ENCODE measurements around the gene HERC5. TPM values are rescaled to one million over a fixed set of nuclear protein-coding genes. Genes with fewer than 3 reads are reported as not detected.

The HERC5 gene
- total RNA-seq, 1 donor from 2014 or later = 21.2 TPM

DNA sequence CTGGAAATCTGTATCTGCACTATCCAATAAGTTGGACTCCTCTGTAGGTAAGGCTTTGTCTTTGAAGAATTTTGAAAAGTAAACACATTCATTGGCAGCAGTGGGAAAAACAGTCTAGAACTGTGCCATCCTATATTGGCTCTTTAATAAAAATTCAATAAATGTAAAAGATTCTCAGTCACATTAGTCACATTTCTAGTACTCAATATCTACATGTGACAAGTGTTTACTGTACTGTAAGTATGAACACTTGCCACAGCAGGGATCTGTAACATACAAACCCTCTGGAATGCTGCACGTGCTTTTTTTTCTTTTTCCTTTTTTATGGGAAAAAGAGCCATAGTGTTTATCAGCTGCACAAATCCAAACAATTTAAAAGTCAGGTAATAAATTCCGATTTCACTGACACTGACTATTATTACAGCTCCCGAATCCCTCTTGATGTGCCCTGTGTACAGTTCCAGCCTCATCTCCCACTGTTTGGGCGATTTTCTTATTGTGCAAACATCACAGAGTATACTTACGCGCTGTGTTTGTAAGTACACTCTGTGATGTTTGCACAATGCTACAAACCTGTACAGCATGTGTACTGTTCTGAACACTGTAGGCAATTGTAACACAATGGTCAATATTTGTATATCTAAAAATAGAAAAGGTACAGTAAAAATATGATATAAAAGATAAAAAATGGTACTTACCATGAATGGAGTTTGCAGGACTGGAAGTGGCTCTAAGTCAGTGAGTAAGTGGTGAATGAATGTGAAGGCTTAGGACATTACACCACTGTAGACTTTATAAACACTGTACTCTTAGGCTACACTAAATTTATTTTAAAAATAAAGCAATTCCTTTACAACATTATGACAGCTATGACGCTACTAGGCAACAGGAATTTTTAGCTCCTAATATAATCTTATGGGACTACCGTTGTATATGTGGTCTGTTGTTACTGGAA is 57.9 kb downstream of the HERC5 start:
- no peak for DNase-seq (ENCODE audit: low spot score)
- H3K27me3 Mint-ChIP-seq (ENCODE audit: insufficient read depth) = no peaks in the 10 kb centered on the region
- H3K27ac Mint-ChIP-seq = no peak overlapping the region
- H3K36me3 Mint-ChIP-seq (ENCODE audit: low read depth) = no peaks in the 10 kb centered on the region
- H3K9me3 Mint-ChIP-seq = no peaks in the 10 kb centered on the region
- no peaks in the 10 kb centered on the region for H3K4me1 Mint-ChIP-seq (ENCODE audit: low read depth)
- intact Hi-C loops (cut with micrococcal nuclease) = loop anchor here (1.0 to 5.0 kb wide), 5 partner anchors 58 to 663 kb away; partner anchors contain the start of gene HERC5
- H3K4me3 Mint-ChIP-seq = no peak overlapping the region

DNA sequence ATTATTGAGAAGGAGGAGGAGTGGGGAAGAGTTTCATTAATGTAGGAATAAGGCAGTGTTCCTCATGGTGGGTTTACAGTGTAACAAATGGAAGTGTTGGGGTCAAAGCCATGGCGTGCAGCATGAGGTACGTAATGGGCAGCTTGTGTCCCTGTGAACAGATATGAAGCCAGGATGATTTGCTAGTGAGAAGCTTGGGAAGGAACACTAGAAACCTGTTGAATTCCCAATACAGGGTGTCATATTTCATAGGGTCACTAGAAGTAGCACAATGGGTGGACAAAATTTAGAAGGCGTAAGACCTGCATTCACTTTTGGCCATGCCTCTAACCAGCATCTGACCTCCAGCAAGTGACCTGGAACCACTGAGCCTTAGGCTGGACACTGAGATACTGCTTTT is 59.8 kb downstream of the HERC5 start:
- intact Hi-C loops (cut with micrococcal nuclease) = loop anchor here (5.0 kb wide), 1 partner anchor 664 kb away; no protein-coding TSS in a partner anchor
- Mint-ChIP-seq H3K36me3 (ENCODE audit: low read depth) (peaks cover 4% of the 10 kb centered on the region), H3K27me3 (ENCODE audit: insufficient read depth) (no peaks in the 10 kb centered on the region), H3K4me3 (no peak overlapping the region), H3K27ac (no peak overlapping the region), H3K9me3 (no peaks in the 10 kb centered on the region), H3K4me1 (ENCODE audit: low read depth) (peaks cover 10% of the 10 kb centered on the region)
- DNase-seq (ENCODE audit: low spot score) = no peak

DNA sequence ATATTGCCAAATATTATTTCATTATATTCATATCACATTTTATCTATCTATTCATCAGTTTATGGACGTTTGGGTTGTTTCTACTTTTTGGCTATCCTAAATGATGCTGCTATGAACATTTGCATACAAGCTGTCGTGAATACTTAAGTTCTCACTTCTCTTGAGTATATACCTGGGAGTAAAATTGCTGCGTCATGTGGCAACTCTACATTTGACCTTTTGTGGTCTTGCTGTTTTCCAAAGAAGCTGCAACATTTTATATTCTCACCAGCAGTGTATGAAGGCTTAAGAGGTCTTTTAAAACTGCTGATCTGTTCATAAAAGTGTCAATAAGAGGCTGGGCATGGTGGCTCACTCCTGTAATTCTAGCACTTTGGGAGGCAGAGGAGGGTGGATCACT is 60.9 kb downstream of the HERC5 start:
- intact Hi-C loops (cut with micrococcal nuclease) = loop anchor here (5.0 kb wide), 1 partner anchor 666 kb away; no protein-coding TSS in a partner anchor
- Mint-ChIP-seq H3K4me3 (no peak overlapping the region), H3K27me3 (ENCODE audit: insufficient read depth) (no peaks in the 10 kb centered on the region), H3K9me3 (no peaks in the 10 kb centered on the region), H3K4me1 (ENCODE audit: low read depth) (peaks cover 21% of the 10 kb centered on the region), H3K36me3 (ENCODE audit: low read depth) (peaks cover 11% of the 10 kb centered on the region), H3K27ac (no peak overlapping the region)
- no peak for DNase-seq (ENCODE audit: low spot score)

DNA sequence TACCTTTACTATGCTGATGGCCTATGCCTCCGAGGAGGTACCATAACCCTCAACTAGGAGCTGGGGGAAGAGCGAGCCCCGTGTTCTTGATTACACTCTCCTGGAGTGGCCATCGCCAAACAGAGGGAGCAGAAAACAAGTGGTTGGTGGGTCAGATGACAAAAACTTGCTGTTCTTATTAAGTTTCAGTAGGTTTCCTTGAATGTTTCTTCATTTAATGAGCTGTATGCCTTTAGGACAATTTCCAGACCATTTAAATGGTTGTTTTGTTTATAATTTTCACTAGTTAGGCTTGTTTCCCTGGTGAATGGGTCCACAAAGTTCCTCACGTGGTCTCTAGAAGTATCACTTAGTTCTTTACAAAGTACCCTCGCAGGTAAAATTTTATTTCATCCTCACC is 62.0 kb downstream of the HERC5 start:
- Mint-ChIP-seq H3K4me3 (no peak overlapping the region), H3K4me1 (ENCODE audit: low read depth) (peaks cover 24% of the 10 kb centered on the region), H3K36me3 (ENCODE audit: low read depth) (peaks cover 12% of the 10 kb centered on the region), H3K9me3 (no peaks in the 10 kb centered on the region), H3K27me3 (ENCODE audit: insufficient read depth) (no peaks in the 10 kb centered on the region), H3K27ac (no peak overlapping the region)
- DNase-seq (ENCODE audit: low spot score) = no peak
- intact Hi-C loops (cut with micrococcal nuclease) = loop anchor here (5.0 kb wide), 1 partner anchor 667 kb away; no protein-coding TSS in a partner anchor

DNA sequence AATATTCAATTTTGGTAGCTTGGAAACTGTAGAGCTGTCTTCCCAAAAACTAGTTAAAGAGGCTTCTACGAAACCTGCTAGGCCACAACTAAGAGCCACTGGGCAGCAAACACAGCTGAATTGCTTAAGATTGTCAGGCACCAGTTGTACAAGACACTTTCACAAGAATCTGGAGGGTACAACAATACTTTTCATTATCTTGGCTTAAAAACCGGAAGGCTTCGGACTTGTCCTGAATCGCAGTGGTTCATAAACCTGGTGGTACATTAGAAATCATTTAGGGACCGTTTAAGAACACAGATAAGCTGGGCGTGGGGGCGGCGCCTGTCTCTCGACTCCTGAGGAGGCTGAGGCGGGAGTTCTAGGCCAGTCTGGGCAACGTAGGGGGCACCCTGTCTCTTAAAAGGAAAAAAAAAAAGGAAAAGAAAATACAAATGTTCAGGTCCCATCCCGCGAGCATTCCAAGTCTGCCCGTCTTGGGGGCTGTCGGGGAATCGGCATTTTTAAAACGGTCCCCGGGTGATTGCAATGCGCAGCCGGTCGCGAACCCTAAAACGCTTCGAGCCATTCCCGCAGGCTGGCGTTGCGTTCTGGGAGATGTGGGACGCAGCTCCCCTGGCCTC is 65.9 kb downstream of the HERC5 start:
- peak overlapping the region; percentile 97 for H3K27ac Mint-ChIP-seq
- intact Hi-C loops (cut with micrococcal nuclease) = loop anchor here (1.0 to 10.0 kb wide), 6 partner anchors 66 to 1288 kb away; partner anchors contain the start of genes ABCG2, HERC3, HERC5 and PPM1K
- no peak for DNase-seq (ENCODE audit: low spot score)
- H3K4me1 Mint-ChIP-seq (ENCODE audit: low read depth) = peaks cover 54% of the 10 kb centered on the region
- peak overlapping the region; percentile 99 for H3K4me3 Mint-ChIP-seq
- H3K36me3 Mint-ChIP-seq (ENCODE audit: low read depth) = peaks cover 12% of the 10 kb centered on the region
- H3K27me3 Mint-ChIP-seq (ENCODE audit: insufficient read depth) = no peaks in the 10 kb centered on the region
- H3K9me3 Mint-ChIP-seq = no peaks in the 10 kb centered on the region

DNA sequence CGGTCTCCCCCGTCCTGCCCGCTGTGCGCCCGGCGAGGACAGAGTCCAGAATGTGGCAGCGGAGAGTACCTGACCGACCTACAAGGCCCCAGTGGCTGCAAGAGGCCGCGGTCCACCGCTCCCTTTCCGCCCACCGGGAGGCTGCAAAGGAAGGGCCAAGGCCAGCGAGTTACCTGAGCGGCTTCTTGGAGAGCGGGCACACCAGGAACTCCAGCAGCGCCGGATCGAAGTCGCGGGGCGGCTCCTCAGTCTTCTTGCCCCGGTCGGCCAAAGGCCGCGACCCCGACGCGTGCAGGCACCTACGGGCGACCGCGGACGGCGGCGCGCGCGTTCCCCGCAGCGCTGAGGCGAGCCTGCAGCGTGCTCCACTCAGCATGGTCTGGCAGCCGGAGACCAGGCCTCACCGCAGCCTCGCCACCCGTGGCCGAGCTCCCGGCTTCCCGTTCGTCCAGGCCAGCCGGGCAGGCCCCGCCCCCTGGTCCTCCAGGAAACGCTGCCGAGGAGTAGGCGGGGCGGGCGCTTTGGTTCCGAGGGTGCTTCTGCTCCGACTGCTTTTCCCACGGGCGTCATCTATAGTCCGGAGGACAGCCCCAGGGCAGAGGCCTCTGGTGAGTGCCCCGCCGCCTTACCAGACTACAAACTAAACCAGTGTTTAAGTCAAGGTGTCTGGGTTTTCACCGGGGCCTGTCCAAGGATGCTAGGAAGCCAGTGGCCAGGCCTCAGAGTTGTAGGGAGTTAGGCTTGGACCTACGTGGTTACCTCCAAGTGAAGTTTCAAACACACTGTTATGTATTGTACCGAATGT is 66.6 kb downstream of the HERC5 start, which contains the start of gene PYURF:
Gene PYURF, minus strand, starts transcription at position 452 of the 805 bp plus-strand sequence. Its CDS starts 76 bp downstream, at position 376.
- Mint-ChIP-seq H3K27me3 (ENCODE audit: insufficient read depth) (peaks cover 2% of the 10 kb centered on the region), H3K4me1 (ENCODE audit: low read depth) (peaks cover 60% of the 10 kb centered on the region), H3K36me3 (ENCODE audit: low read depth) (peaks cover 12% of the 10 kb centered on the region), H3K27ac (peak within 1 kb of the TSS; percentile 97), H3K9me3 (no peaks in the 10 kb centered on the region), H3K4me3 (peak within 1 kb of the TSS; percentile 99)
- intact Hi-C loops (cut with micrococcal nuclease) = loop anchor here (1.0 to 10.0 kb wide), 6 partner anchors 66 to 1289 kb away; partner anchors contain the start of genes ABCG2, HERC3, HERC5 and PPM1K
- DNase-seq (ENCODE audit: low spot score) = peak; percentile 79

DNA sequence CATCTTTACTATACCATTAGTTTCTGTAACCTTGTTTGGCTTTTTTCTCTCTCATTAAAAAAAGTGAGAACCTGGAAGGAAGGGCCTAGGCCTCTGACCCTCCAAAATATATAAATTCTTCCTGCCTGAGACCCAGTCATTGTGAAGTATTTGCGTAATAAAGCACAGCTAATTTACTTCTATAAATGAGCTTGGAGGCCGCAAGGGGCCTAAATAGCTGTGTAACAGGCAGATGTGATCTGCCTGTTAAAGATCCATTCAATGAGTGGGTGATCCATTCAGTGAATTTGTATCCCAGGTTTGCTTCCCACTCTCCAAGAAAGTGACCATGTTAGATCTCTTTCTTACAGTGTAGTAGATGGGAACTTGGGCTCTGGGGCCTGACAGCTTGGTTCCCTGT is 67.3 kb downstream of the HERC5 start:
- Mint-ChIP-seq H3K9me3 (no peaks in the 10 kb centered on the region), H3K27ac (peak overlapping the region; percentile 74), H3K27me3 (ENCODE audit: insufficient read depth) (peaks cover 2% of the 10 kb centered on the region), H3K4me1 (ENCODE audit: low read depth) (peaks cover 60% of the 10 kb centered on the region), H3K4me3 (peak overlapping the region; percentile 99), H3K36me3 (ENCODE audit: low read depth) (peaks cover 12% of the 10 kb centered on the region)
- intact Hi-C loops (cut with micrococcal nuclease) = loop anchor here (10.0 kb wide), 1 partner anchor 1289 kb away; no protein-coding TSS in a partner anchor
- DNase-seq (ENCODE audit: low spot score) = no peak

DNA sequence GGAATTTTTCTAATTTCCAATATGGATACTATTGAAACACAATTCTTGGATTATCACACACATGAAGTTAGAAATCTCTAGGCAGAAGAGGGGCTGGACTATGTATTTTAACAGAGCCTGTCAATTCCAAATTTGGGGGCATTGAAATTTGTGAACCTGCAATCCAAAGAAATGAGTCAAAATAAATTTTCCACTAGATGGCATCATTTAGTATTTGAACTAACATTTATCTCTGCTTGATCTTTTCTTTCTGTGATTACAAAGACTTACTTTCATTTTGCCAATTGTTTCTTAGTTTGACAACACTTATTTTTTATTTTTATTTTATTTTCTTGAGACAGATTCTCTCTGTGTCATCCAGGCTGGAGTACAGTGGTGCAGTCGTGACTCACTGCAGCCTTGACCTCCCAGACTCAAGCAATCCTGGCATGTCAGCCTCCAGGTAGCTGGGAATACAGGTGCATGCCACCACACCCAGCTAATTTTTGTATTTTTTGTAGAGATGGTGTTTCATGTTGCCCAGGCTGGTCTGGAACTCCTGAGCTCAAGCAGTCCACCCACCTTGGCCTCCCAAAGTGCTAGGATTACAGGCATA is 69.4 kb downstream of the HERC5 start:
- no peak overlapping the region for H3K4me3 Mint-ChIP-seq
- no peak for DNase-seq (ENCODE audit: low spot score)
- intact Hi-C loops (cut with micrococcal nuclease) = loop anchor here (1.0 to 10.0 kb wide), 6 partner anchors 133 to 1292 kb away; partner anchors contain the start of gene TIGD2
- peaks cover 8% of the 10 kb centered on the region for H3K36me3 Mint-ChIP-seq (ENCODE audit: low read depth)
- no peaks in the 10 kb centered on the region for H3K9me3 Mint-ChIP-seq
- peak overlapping the region; percentile 23 for H3K27ac Mint-ChIP-seq
- H3K4me1 Mint-ChIP-seq (ENCODE audit: low read depth) = peaks cover 52% of the 10 kb centered on the region
- H3K27me3 Mint-ChIP-seq (ENCODE audit: insufficient read depth) = peaks cover 2% of the 10 kb centered on the region

DNA sequence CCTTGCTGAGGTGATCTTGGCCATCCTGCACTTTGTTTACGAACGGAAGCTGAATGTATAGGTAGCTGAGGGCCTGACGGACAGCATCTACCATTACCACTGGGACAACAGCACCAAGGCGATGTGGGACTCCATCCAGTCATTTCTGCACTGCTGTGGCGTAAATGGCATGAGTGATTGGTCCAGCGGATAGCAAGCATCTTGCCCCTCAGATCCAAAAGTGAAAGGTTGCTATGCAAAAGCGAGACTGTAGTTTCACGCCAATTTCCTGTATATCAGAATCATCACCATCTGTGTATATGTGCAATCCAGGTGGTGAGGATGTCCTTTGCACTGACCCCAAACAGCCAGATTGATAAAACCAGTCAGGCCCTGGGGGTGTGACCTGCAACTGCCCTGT is 70.9 kb downstream of the HERC5 start:
- no peak for DNase-seq (ENCODE audit: low spot score)
- Mint-ChIP-seq H3K4me1 (ENCODE audit: low read depth) (peaks cover 40% of the 10 kb centered on the region), H3K27ac (no peak overlapping the region), H3K36me3 (ENCODE audit: low read depth) (peaks cover 1% of the 10 kb centered on the region), H3K9me3 (no peaks in the 10 kb centered on the region), H3K27me3 (ENCODE audit: insufficient read depth) (peaks cover 2% of the 10 kb centered on the region), H3K4me3 (no peak overlapping the region)
- intact Hi-C loops (cut with micrococcal nuclease) = loop anchor here (2.0 to 10.0 kb wide), 4 partner anchors 265 to 1293 kb away; partner anchors contain the start of gene TIGD2

DNA sequence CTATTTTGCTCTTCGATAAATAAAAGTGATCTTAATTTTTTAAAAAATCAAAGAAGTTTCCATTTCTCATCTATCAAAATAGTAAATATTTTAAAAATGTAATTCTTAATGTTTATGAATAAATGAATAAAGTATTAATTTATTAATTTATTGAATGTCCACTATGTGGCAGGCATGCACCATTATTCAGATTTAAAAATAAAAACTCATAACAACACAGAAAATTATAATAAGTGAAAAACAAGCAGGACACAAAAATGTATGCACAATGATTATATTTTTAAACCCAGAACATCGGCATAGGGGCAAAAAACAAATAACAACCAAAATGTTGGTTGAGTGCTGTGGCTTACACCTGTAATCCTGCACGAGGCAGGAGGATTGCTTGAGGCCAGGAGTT is 71.9 kb downstream of the HERC5 start:
- no peak overlapping the region for H3K4me3 Mint-ChIP-seq
- intact Hi-C loops (cut with micrococcal nuclease) = loop anchor here (10.0 kb wide), 1 partner anchor 1294 kb away; no protein-coding TSS in a partner anchor
- no peaks in the 10 kb centered on the region for H3K36me3 Mint-ChIP-seq (ENCODE audit: low read depth)
- peaks cover 37% of the 10 kb centered on the region for H3K4me1 Mint-ChIP-seq (ENCODE audit: low read depth)
- DNase-seq (ENCODE audit: low spot score) = no peak
- H3K9me3 Mint-ChIP-seq = no peaks in the 10 kb centered on the region
- H3K27me3 Mint-ChIP-seq (ENCODE audit: insufficient read depth) = peaks cover 2% of the 10 kb centered on the region
- H3K27ac Mint-ChIP-seq = no peak overlapping the region

DNA sequence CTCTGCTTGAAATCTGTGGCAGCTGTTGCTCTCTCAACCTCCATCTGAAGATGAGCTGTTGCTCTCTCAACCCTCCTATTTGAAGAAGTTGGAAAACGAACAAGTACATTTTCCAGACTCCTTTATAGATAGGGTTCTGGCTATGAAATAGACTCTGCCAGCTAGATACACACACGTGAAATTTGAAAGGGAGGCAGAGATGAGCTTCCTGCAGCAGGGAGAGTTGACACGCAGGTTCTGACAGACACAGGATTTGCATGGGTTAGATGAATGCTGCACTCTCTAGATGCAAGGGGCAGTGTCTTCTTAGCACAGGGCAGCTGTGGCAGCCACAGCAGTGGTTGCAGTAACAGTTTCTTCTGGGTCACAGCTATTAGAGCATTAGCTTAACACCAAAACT is 74.6 kb downstream of the HERC5 start:
- peaks cover 22% of the 10 kb centered on the region for H3K4me1 Mint-ChIP-seq (ENCODE audit: low read depth)
- no peak overlapping the region for H3K27ac Mint-ChIP-seq
- DNase-seq (ENCODE audit: low spot score) = no peak
- H3K27me3 Mint-ChIP-seq (ENCODE audit: insufficient read depth) = peaks cover 2% of the 10 kb centered on the region
- no peaks in the 10 kb centered on the region for H3K9me3 Mint-ChIP-seq
- no peak overlapping the region for H3K4me3 Mint-ChIP-seq
- intact Hi-C loops (cut with micrococcal nuclease) = no loop called here
- H3K36me3 Mint-ChIP-seq (ENCODE audit: low read depth) = no peaks in the 10 kb centered on the region

Data from activated T-helper 1 cell treated with anti-CD3 and anti-CD28 coated beads, Interleukin-12 subunit alpha, Interleukin-12 subunit beta, Interleukin-2, Interleukin-4 antibody, amounts not matched to agents 30 ng/mL and 10 ng/mL and 1 ng/mL, durations not matched to agents 14 hours and 24 hours and 36 hours (primary cell).